ENCODE measurements around the gene SLC38A9.
"Not testable (repeated sequence)": the region's sequence is repeated elsewhere in the genome, so short reads cannot be mapped to it uniquely, and the experiment has no call there.

DNA sequence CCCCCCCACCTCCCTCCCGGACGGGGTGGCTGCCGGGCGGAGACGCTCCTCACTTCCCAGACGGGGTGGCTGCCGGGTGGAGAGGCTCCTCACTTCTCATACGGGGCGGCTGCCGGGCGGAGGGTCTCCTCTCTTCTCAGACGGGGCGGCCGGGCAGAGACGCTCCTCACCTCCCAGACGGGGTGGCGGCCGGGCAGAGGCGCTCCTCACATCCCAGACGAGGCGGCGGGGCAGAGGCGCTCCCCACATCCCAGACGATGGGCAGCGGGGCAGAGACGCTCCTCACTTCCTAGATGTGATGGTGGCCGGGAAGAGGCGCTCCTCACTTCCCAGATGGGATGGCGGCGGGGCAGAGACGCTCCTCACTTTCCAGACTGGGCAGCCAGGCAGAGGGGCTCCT lies 15.4 kb downstream of the SLC38A9 start:
- TF ChIP-seq, protein P1, sequence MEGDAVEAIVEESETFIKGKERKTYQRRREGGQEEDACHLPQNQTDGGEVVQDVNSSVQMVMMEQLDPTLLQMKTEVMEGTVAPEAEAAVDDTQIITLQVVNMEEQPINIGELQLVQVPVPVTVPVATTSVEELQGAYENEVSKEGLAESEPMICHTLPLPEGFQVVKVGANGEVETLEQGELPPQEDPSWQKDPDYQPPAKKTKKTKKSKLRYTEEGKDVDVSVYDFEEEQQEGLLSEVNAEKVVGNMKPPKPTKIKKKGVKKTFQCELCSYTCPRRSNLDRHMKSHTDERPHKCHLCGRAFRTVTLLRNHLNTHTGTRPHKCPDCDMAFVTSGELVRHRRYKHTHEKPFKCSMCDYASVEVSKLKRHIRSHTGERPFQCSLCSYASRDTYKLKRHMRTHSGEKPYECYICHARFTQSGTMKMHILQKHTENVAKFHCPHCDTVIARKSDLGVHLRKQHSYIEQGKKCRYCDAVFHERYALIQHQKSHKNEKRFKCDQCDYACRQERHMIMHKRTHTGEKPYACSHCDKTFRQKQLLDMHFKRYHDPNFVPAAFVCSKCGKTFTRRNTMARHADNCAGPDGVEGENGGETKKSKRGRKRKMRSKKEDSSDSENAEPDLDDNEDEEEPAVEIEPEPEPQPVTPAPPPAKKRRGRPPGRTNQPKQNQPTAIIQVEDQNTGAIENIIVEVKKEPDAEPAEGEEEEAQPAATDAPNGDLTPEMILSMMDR (IDR thresholded peaks at IDR 0.05), result not testable (repeated sequence)
- not testable (repeated sequence) for TF ChIP-seq POLR2A (IDR thresholded peaks at IDR 0.05)
